T-helper 2 cell treated with Interferon-gamma antibody and Interleukin-4, amounts not matched to agents 5 μg/mL and 100 μg/mL, for 36 hours (primary cell): ENCODE data around the gene FUBP1.
"Not testable (repeated sequence)": the region's sequence is repeated elsewhere in the genome, so short reads cannot be mapped to it uniquely, and the experiment has no call there.

Experiments used
- DNase-seq: peaks from one replicate; pipeline ENCODE4 v3.0.0; 2021; ENCODE audit warnings: low spot score
- H3K27ac Mint-ChIP-seq: one replicate; pipeline ENCODE4 v1.8.0; 2021; ENCODE audit warnings: mild to moderate bottlenecking, mixed read lengths
- H3K27me3 Mint-ChIP-seq: one replicate; pipeline ENCODE4 v1.8.0; 2021; ENCODE audit warnings: low read depth, mixed read lengths
- H3K36me3 Mint-ChIP-seq: one replicate; pipeline ENCODE4 v1.8.0; 2021; ENCODE audit warnings: low read depth, mixed read lengths
- H3K4me1 Mint-ChIP-seq: one replicate; pipeline ENCODE4 v1.8.0; 2021; ENCODE audit warnings: low read depth, mixed read lengths
- H3K4me3 Mint-ChIP-seq: one replicate; pipeline ENCODE4 v1.8.0; 2022; ENCODE audit warnings: mild to moderate bottlenecking, moderate library complexity, mixed read lengths
- H3K9me3 Mint-ChIP-seq: one replicate; pipeline ENCODE4 v1.8.0; 2021; ENCODE audit warnings: mixed read lengths

Gene FUBP1

GRCh38 chr1:77951328-77951727 is 27.5 kb downstream of the FUBP1 start:
- H3K4me1 Mint-ChIP-seq = peaks cover 22% of the 10 kb centered on the region
- DNase-seq = no peak
- H3K36me3 Mint-ChIP-seq = peaks cover 64% of the 10 kb centered on the region
- no peaks in the 10 kb centered on the region for H3K9me3 Mint-ChIP-seq
- no peaks in the 10 kb centered on the region for H3K27me3 Mint-ChIP-seq
- no peak overlapping the region for H3K4me3 Mint-ChIP-seq
- H3K27ac Mint-ChIP-seq = no peak overlapping the region

- no peaks in the 10 kb centered on the region for H3K9me3 Mint-ChIP-seq
- H3K36me3 Mint-ChIP-seq = peaks cover 64% of the 10 kb centered on the region
- H3K27me3 Mint-ChIP-seq = no peaks in the 10 kb centered on the region
- no peak overlapping the region for H3K27ac Mint-ChIP-seq
- H3K4me1 Mint-ChIP-seq = peaks cover 22% of the 10 kb centered on the region
- no peak overlapping the region for H3K4me3 Mint-ChIP-seq
- DNase-seq = no peak
Observed at GRCh38 chr1:77950873-77951272, 28.0 kb downstream of the FUBP1 start.

DNA sequence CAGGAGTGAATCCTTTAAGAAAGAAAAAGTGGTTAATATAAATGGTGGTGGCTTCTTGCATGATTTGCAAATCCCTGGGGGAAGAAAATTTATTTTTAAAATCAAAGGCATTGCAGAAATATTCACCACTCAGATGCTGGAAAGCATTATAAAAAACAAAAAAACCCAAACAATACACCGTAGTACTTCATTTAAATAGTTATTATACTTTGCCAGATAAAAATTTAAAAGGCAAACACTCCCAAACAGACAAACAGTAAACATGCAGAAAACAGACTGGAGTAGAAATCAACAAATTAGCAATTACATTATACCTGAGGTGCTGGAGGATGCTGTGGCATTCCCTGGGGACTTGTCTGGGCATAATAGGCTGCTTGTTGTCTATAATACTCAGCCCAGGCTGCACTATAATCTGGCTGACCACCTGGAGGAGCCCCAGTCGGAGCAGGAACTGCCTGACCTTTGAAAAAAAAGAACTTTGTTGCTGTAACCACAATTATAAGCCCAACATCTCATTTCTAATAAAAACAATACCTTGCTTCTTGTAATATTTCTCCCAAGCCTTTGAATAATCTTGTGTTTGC is 29.9 kb downstream of the FUBP1 start:
- Mint-ChIP-seq H3K4me1 (peaks cover 23% of the 10 kb centered on the region), H3K36me3 (peaks cover 62% of the 10 kb centered on the region), H3K4me3 (no peak overlapping the region), H3K27me3 (no peaks in the 10 kb centered on the region), H3K9me3 (no peaks in the 10 kb centered on the region), H3K27ac (no peak overlapping the region)
- DNase-seq = no peak

DNA sequence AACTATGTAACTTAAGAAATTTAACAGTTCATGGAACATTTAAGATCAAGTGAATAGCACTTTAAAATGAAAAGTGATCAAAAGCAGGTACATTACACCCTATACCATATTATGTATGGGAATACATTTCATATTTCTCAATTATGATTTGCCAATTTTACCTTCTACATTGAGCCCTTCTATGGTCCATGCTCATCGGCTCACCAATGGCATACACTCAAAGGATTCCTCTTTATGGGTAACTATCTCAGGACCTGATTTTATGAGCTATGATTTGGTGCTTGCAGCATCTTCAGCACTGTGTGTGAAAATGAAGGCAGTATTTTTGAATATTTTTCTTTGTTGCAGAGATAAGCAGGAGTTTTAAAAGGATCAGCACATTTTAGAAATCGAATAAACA is 33.5 kb downstream of the FUBP1 start:
- DNase-seq = no peak
- Mint-ChIP-seq H3K36me3 (peaks cover 57% of the 10 kb centered on the region), H3K9me3 (no peaks in the 10 kb centered on the region), H3K4me1 (peaks cover 22% of the 10 kb centered on the region), H3K27me3 (no peaks in the 10 kb centered on the region), H3K4me3 (no peak overlapping the region), H3K27ac (peak overlapping the region; percentile 31)

DNA sequence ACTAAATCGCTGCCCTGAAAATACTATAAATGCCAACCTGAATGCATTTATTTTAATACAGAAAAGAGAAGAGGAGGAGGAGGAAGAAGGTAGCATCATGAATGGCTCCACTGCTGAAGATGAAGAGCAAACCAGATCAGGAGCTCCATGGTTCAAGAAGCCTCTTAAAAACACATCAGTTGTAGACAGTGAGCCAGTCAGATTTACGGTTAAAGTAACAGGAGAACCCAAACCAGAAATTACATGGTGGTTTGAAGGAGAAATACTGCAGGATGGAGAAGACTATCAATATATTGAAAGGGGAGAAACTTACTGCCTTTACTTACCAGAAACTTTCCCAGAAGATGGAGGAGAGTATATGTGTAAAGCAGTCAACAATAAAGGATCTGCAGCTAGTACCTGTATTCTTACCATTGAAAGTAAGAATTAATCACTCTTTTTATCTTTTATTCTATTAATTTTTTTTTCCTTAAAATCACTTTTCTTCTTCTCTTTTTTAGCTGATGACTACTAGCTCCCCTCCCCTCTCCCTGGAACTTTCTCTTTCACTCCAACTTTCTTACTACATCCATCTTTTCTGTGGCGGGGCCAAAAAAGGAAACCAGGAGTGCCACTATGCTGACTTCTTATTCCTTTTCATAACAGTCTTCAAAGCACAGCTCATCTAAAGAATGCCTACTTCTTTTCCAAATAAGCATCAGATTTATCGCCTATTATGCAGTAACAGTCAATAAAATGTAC is 36.3 kb downstream of the FUBP1 start:
- Mint-ChIP-seq H3K4me1 (peaks cover 10% of the 10 kb centered on the region), H3K36me3 (peaks cover 41% of the 10 kb centered on the region), H3K27ac (no peak overlapping the region), H3K27me3 (no peaks in the 10 kb centered on the region), H3K4me3 (no peak overlapping the region), H3K9me3 (no peaks in the 10 kb centered on the region)
- DNase-seq = no peak

- H3K36me3 Mint-ChIP-seq = peaks cover 33% of the 10 kb centered on the region
- no peaks in the 10 kb centered on the region for H3K27me3 Mint-ChIP-seq
Observed at GRCh38 chr1:77940921-77941570, 37.8 kb downstream of the FUBP1 start.

DNA sequence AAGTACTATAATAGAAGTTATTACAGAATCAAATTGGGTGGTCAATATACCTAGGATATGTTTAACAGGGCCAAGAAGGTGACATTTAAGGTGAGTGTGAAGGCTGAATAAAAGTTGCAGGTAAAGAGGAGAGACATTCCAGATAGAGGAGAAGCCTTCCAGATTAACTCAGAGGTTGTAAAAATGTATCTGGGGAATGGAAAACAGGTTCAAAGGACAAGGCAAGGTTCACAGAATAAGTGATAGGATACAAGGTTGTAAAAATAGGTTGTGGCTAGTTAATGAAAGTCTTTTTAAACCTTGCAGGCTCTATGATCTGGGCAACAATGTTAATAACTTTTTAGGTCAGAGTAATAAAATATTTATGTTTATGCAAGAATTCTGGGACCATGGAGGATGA is 40.2 kb downstream of the FUBP1 start:
- H3K36me3 Mint-ChIP-seq = peaks cover 21% of the 10 kb centered on the region
- H3K9me3 Mint-ChIP-seq = no peaks in the 10 kb centered on the region
- no peak overlapping the region for H3K27ac Mint-ChIP-seq
- no peak for DNase-seq
- H3K4me1 Mint-ChIP-seq = peaks cover 8% of the 10 kb centered on the region
- no peaks in the 10 kb centered on the region for H3K27me3 Mint-ChIP-seq
- no peak overlapping the region for H3K4me3 Mint-ChIP-seq

More at GRCh38 chr1:77940921-77941570, 37.8 kb downstream of the FUBP1 start:
- no peak overlapping the region for H3K4me3 Mint-ChIP-seq
- DNase-seq = no peak
- H3K9me3 Mint-ChIP-seq = no peaks in the 10 kb centered on the region
- H3K27ac Mint-ChIP-seq = no peak overlapping the region
- peaks cover 10% of the 10 kb centered on the region for H3K4me1 Mint-ChIP-seq

- Mint-ChIP-seq H3K9me3 (no peaks in the 10 kb centered on the region), H3K4me1 (peaks cover 9% of the 10 kb centered on the region), H3K4me3 (no peak overlapping the region), H3K27me3 (peaks cover 2% of the 10 kb centered on the region), H3K36me3 (no peaks in the 10 kb centered on the region), H3K27ac (no peak overlapping the region)
- no peak for DNase-seq
Observed at GRCh38 chr1:77929806-77930205, 49.1 kb downstream of the FUBP1 start.

GRCh38 chr1:77927414-77927813 is 51.5 kb downstream of the FUBP1 start:
- Mint-ChIP-seq H3K27ac (peak overlapping the region; percentile 7), H3K9me3 (no peaks in the 10 kb centered on the region), H3K4me3 (peak overlapping the region; percentile 59)

GRCh38 chr1:77926561-77927357 is 52.1 kb downstream of the FUBP1 start:
- no peaks in the 10 kb centered on the region for H3K36me3 Mint-ChIP-seq
- no peaks in the 10 kb centered on the region for H3K9me3 Mint-ChIP-seq
- H3K4me1 Mint-ChIP-seq = peaks cover 9% of the 10 kb centered on the region

More at GRCh38 chr1:77927414-77927813, 51.5 kb downstream of the FUBP1 start:
- no peak for DNase-seq
- peaks cover 9% of the 10 kb centered on the region for H3K4me1 Mint-ChIP-seq
- peaks cover 2% of the 10 kb centered on the region for H3K27me3 Mint-ChIP-seq
- H3K36me3 Mint-ChIP-seq = no peaks in the 10 kb centered on the region

DNA sequence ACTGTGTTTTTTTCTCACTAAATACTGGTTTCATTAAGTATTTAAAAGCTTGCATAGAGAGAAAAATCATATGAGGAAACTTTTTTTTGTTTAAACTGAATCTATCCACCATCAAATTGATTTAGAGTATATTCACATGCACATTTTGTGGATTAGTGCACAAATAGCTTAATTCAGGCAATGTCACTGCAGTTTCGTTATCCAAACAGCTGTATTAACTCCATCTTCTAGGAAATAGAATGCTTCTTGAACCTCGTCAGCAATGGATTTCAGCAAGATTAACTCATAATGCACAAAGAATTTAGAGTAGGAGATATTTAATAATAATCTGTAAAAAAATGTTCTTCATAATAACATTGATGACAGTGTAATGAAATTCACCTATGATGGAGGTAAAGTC is 52.9 kb downstream of the FUBP1 start:
- no peak overlapping the region for H3K27ac Mint-ChIP-seq
- no peak for DNase-seq
- peak overlapping the region; percentile 77 for H3K4me3 Mint-ChIP-seq
- H3K36me3 Mint-ChIP-seq = no peaks in the 10 kb centered on the region
- H3K27me3 Mint-ChIP-seq = peaks cover 2% of the 10 kb centered on the region
- H3K9me3 Mint-ChIP-seq = no peaks in the 10 kb centered on the region
- H3K4me1 Mint-ChIP-seq = peaks cover 9% of the 10 kb centered on the region

More at GRCh38 chr1:77926561-77927357, 52.1 kb downstream of the FUBP1 start:
- Mint-ChIP-seq H3K4me3 (peak overlapping the region; percentile 77), H3K27ac (peak overlapping the region; percentile 63), H3K27me3 (peaks cover 2% of the 10 kb centered on the region)
- DNase-seq = no peak

GRCh38 chr1:77925518-77925917 is 53.4 kb downstream of the FUBP1 start:
- Mint-ChIP-seq H3K4me1 (peaks cover 11% of the 10 kb centered on the region), H3K9me3 (no peaks in the 10 kb centered on the region), H3K27ac (no peak overlapping the region), H3K27me3 (peaks cover 6% of the 10 kb centered on the region), H3K36me3 (no peaks in the 10 kb centered on the region), H3K4me3 (no peak overlapping the region)
- DNase-seq = no peak

DNA sequence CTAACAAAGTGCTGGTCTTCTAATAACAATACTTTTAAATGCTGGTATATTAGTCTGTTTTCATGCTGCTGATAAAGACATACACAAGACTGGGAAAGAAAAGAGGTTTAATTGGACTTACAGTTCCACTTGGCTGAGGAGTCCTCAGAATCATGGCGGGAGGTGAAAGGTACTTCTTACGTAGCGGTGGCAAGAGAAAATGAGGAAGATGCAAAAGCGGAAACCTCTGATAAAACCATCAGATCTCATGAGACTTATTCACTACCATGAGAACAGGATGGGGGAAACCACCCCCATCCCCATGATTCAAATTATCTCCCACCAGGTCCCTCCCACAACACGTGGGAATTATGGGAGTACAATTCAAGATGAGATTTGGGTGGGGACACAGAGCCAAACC is 60.0 kb downstream of the FUBP1 start:
- DNase-seq, H3K4me1 Mint-ChIP-seq, H3K27ac Mint-ChIP-seq, H3K36me3 Mint-ChIP-seq, H3K4me3 Mint-ChIP-seq, H3K9me3 Mint-ChIP-seq: not testable (repeated sequence)
- peaks cover 12% of the 10 kb centered on the region for H3K27me3 Mint-ChIP-seq

GRCh38 chr1:77910116-77910515 is 68.8 kb downstream of the FUBP1 start:
- no peaks in the 10 kb centered on the region for H3K9me3 Mint-ChIP-seq
- no peak for DNase-seq

More at GRCh38 chr1:77910116-77910515, 68.8 kb downstream of the FUBP1 start:
- Mint-ChIP-seq H3K27me3 (peaks cover 15% of the 10 kb centered on the region), H3K36me3 (no peaks in the 10 kb centered on the region), H3K4me1 (no peaks in the 10 kb centered on the region), H3K4me3 (no peak overlapping the region), H3K27ac (no peak overlapping the region)
